Neural progenitor cell (in vitro differentiated cells): ENCODE measurements around the gene CLNK. TPM values are rescaled to one million over a fixed set of nuclear protein-coding genes. Genes with fewer than 3 reads are reported as not detected.

Experiments
- DNase-seq: peaks from one replicate; pipeline ENCODE4 v3.0.0-alpha.2; 2016; ENCODE audit warnings: low spot score
- H2AFZ ChIP-seq: fragments of 200-600 bp; sonication (generic); replicated peaks from 2 replicates; pipeline ENCODE4 v1.6.1; 2016; ENCODE audit warnings: antibody characterized with exemption
- H3F3A ChIP-seq: fragments of 200-600 bp; sonication (generic); 2 replicates; pipeline ENCODE4 v1.6.1; 2016; ENCODE audit warnings: antibody characterized with exemption, low read depth
- H3K27ac ChIP-seq: fragments of 200-600 bp; sonication (generic); 2 replicates; pipeline ENCODE4 v1.5.1; 2016; ENCODE audit warnings: mild to moderate bottlenecking
- H3K27me3 ChIP-seq: fragments of 200-600 bp; sonication (generic); 2 replicates; pipeline ENCODE4 v1.6.1; 2016; ENCODE audit warnings: mild to moderate bottlenecking, moderate library complexity
- H3K36me3 ChIP-seq: fragments of 200-600 bp; sonication (generic); 2 replicates; pipeline ENCODE4 v1.5.1; 2016
- H3K4me1 ChIP-seq: fragments of 200-600 bp; sonication (generic); 2 replicates; pipeline ENCODE4 v1.6.1; 2016; ENCODE audit warnings: mixed run types
- H3K4me2 ChIP-seq: fragments of 200-600 bp; sonication (generic); 2 replicates; pipeline ENCODE4 v1.6.1; 2016
- H3K4me3 ChIP-seq: fragments of 200-600 bp; sonication (generic); 2 replicates; pipeline ENCODE4 v1.5.1; 2016
- H3K79me2 ChIP-seq: fragments of 200-600 bp; sonication (generic); 2 replicates; pipeline ENCODE4 v1.6.1; 2016; ENCODE audit warnings: low read depth
- H3K9ac ChIP-seq: fragments of 200-600 bp; sonication (generic); 2 replicates; pipeline ENCODE4 v1.6.1; 2016
- H3K9me3 ChIP-seq: fragments of 200-600 bp; sonication (generic); 2 replicates; pipeline ENCODE4 v1.5.1; 2016; ENCODE audit warnings: low read depth
- H4K20me1 ChIP-seq: fragments of 200-600 bp; sonication (generic); 2 replicates; pipeline ENCODE4 v1.6.1; 2016; ENCODE audit warnings: low read depth
- H3K27ac Mint-ChIP-seq: 3 replicates; pipeline ENCODE4 v1.8.0; 2021; ENCODE audit warnings: mixed read lengths
- H3K27me3 Mint-ChIP-seq: 2 replicates; pipeline ENCODE4 v1.8.0; 2022; ENCODE audit warnings: low read depth, mild to moderate bottlenecking, inconsistent platforms, moderate library complexity, mixed read lengths; ENCODE audit not compliant: insufficient read depth
- H3K36me3 Mint-ChIP-seq: 3 replicates; pipeline ENCODE4 v1.8.0; 2021; ENCODE audit warnings: mixed read lengths
- H3K4me1 Mint-ChIP-seq: 3 replicates; pipeline ENCODE4 v1.8.0; 2021; ENCODE audit warnings: mixed read lengths
- H3K4me3 Mint-ChIP-seq: 3 replicates; pipeline ENCODE4 v1.8.0; 2021; ENCODE audit warnings: mild to moderate bottlenecking, moderate library complexity, mixed read lengths
- H3K9me3 Mint-ChIP-seq: 3 replicates; pipeline ENCODE4 v1.8.0; 2020; ENCODE audit warnings: mixed read lengths
- CTCF ChIP-seq: fragments of 200-600 bp; sonication (generic); IDR thresholded peaks from 2 replicates; pipeline ENCODE4 v1.5.1; 2017; ENCODE audit warnings: antibody characterized with exemption, mild to moderate bottlenecking
- EZH2 ChIP-seq: fragments of 200-600 bp; sonication (generic); IDR thresholded peaks from 2 replicates; pipeline ENCODE4 v1.6.1; 2017; ENCODE audit warnings: antibody characterized with exemption, mild to moderate bottlenecking, moderate library complexity
- EZH2phosphoT487 ChIP-seq: fragments of 200-600 bp; sonication (generic); IDR thresholded peaks from 2 replicates; pipeline ENCODE4 v1.6.1; 2017; ENCODE audit warnings: antibody characterized with exemption
- total RNA-seq: library from RNA; depleted of rRNA; stranded (reverse); fragments of >200 nt; gene quantifications from 2 replicates; pipeline ENCODE4 v1.2.3, GENCODE V29; 2015; ENCODE audit warnings: low replicate concordance

CLNK gene
- total RNA-seq, 1 donor from 2014 or later = not detected

- Mint-ChIP-seq H3K36me3 (peaks cover 62% of the 10 kb centered on the region), H3K4me3 (peak overlapping the region; percentile 38), H3K27ac (no peak overlapping the region), H3K4me1 (peaks cover 6% of the 10 kb centered on the region), H3K27me3 (peaks cover 9% of the 10 kb centered on the region), H3K9me3 (peaks cover 58% of the 10 kb centered on the region)
- TF ChIP-seq CTCF (no peak), EZH2 (no peak), EZH2phosphoT487 (no peak)
- H2AFZ ChIP-seq = no peak overlapping the region
- peaks cover 9% of the 10 kb centered on the region for H3F3A ChIP-seq
- DNase-seq = no peak
- no peak overlapping the region for H3K27ac ChIP-seq
- peaks cover 33% of the 10 kb centered on the region for H4K20me1 ChIP-seq
- H3K4me3 ChIP-seq = no peak overlapping the region
- peaks cover 13% of the 10 kb centered on the region for H3K36me3 ChIP-seq
- peaks cover 19% of the 10 kb centered on the region for H3K27me3 ChIP-seq
- no peak overlapping the region for H3K4me2 ChIP-seq
- peaks cover 64% of the 10 kb centered on the region for H3K79me2 ChIP-seq
- peaks cover 16% of the 10 kb centered on the region for H3K4me1 ChIP-seq
- no peaks in the 10 kb centered on the region for H3K9me3 ChIP-seq
- no peak overlapping the region for H3K9ac ChIP-seq
Measured at GRCh38 chr4:10454121-10454520, 230.4 kb downstream of the CLNK start.

- Mint-ChIP-seq H3K9me3 (peaks cover 83% of the 10 kb centered on the region), H3K27me3 (peaks cover 6% of the 10 kb centered on the region), H3K27ac (no peak overlapping the region), H3K4me3 (no peak overlapping the region), H3K4me1 (no peaks in the 10 kb centered on the region), H3K36me3 (peaks cover 94% of the 10 kb centered on the region)
- Histone ChIP-seq H3K4me1 (no peaks in the 10 kb centered on the region), H4K20me1 (peaks cover 13% of the 10 kb centered on the region), H3K4me3 (no peak overlapping the region), H3K27ac (no peak overlapping the region), H3K4me2 (no peak overlapping the region), H3F3A (no peaks in the 10 kb centered on the region), H3K36me3 (peaks cover 42% of the 10 kb centered on the region), H3K9ac (no peak overlapping the region), H2AFZ (no peak overlapping the region), H3K9me3 (peaks cover 19% of the 10 kb centered on the region), H3K79me2 (peaks cover 50% of the 10 kb centered on the region), H3K27me3 (no peaks in the 10 kb centered on the region)
- TF ChIP-seq EZH2 = no peak
- TF ChIP-seq EZH2phosphoT487 = no peak
- DNase-seq = no peak
Measured at GRCh38 chr4:10448991-10449390, 235.6 kb downstream of the CLNK start.

- Histone ChIP-seq H3K27ac (no peak overlapping the region), H3K4me2 (no peak overlapping the region), H3K4me3 (no peak overlapping the region), H3F3A (no peaks in the 10 kb centered on the region), H3K9me3 (peaks cover 22% of the 10 kb centered on the region), H3K79me2 (peaks cover 4% of the 10 kb centered on the region), H3K9ac (no peak overlapping the region), H2AFZ (no peak overlapping the region), H3K36me3 (peaks cover 34% of the 10 kb centered on the region), H3K27me3 (no peaks in the 10 kb centered on the region), H3K4me1 (no peaks in the 10 kb centered on the region), H4K20me1 (no peaks in the 10 kb centered on the region)
- peaks cover 5% of the 10 kb centered on the region for H3K27me3 Mint-ChIP-seq
- peaks cover 62% of the 10 kb centered on the region for H3K9me3 Mint-ChIP-seq
- H3K4me3 Mint-ChIP-seq = no peak overlapping the region
- TF ChIP-seq CTCF (no peak), EZH2phosphoT487 (no peak), EZH2 (no peak)
- peaks cover 68% of the 10 kb centered on the region for H3K36me3 Mint-ChIP-seq
- DNase-seq = no peak
- no peaks in the 10 kb centered on the region for H3K4me1 Mint-ChIP-seq
- H3K27ac Mint-ChIP-seq = no peak overlapping the region
Measured at GRCh38 chr4:10442976-10443375, 241.6 kb downstream of the CLNK start.

- Histone ChIP-seq H3K4me3 (no peak overlapping the region), H3K9ac (no peak overlapping the region), H2AFZ (no peak overlapping the region), H3K27ac (no peak overlapping the region), H3K4me1 (no peaks in the 10 kb centered on the region), H3K36me3 (peaks cover 33% of the 10 kb centered on the region), H3K79me2 (no peaks in the 10 kb centered on the region), H3K27me3 (no peaks in the 10 kb centered on the region), H3F3A (no peaks in the 10 kb centered on the region), H3K9me3 (peaks cover 22% of the 10 kb centered on the region), H4K20me1 (no peaks in the 10 kb centered on the region), H3K4me2 (no peak overlapping the region)
- Mint-ChIP-seq H3K9me3 (peaks cover 51% of the 10 kb centered on the region), H3K27ac (no peak overlapping the region), H3K27me3 (peaks cover 2% of the 10 kb centered on the region), H3K4me3 (no peak overlapping the region), H3K36me3 (peaks cover 57% of the 10 kb centered on the region), H3K4me1 (no peaks in the 10 kb centered on the region)
- DNase-seq = no peak
- TF ChIP-seq CTCF (no peak), EZH2phosphoT487 (no peak), EZH2 (no peak)
Measured at GRCh38 chr4:10441512-10441911, 243.1 kb downstream of the CLNK start.
